Thymus (tissue), 11 donors: Measurements from ENCODE around the gene CFAP74. TPM values are rescaled to one million over a fixed set of nuclear protein-coding genes. Genes with fewer than 3 reads are reported as not detected.

Source experiments
- DNase-seq, 9 donors: peaks; one replicate each; pipeline ENCODE4 v3.0.0-alpha.2; 2013; ENCODE audit warnings: low spot score in 9 of 9, low read depth in 6 of 9, missing footprints in 1 of 9
- H3K27ac ChIP-seq, 2 donors: one replicate each; pipeline ENCODE4 v1.5.1; 2013; ENCODE audit warnings: control low read depth in 1 of 2, low read depth in 1 of 2, low read length in 1 of 2, mild to moderate bottlenecking in 1 of 2, moderate library complexity in 1 of 2
- H3K27me3 ChIP-seq, 2 donors: one replicate each; pipeline ENCODE4 v1.5.1; 2013; ENCODE audit warnings: low read length in 1 of 2; ENCODE audit not compliant: control insufficient read depth in 2 of 2, insufficient read depth in 1 of 2
- H3K36me3 ChIP-seq, 2 donors: one replicate each; pipeline ENCODE4 v1.5.1; 2013; ENCODE audit warnings: low read length in 1 of 2, mild to moderate bottlenecking in 1 of 2, moderate library complexity in 1 of 2; ENCODE audit not compliant: control insufficient read depth in 2 of 2, insufficient read depth in 2 of 2
- H3K4me1 ChIP-seq, 2 donors: one replicate each; pipeline ENCODE4 v1.5.1; 2013; ENCODE audit warnings: low read length in 2 of 2; ENCODE audit not compliant: control insufficient read depth in 2 of 2, insufficient read depth in 2 of 2
- H3K4me3 ChIP-seq, 2 donors: one replicate each; pipeline ENCODE4 v1.5.1; 2013; ENCODE audit warnings: low read length in 2 of 2, control low read depth in 1 of 2, mild to moderate bottlenecking in 1 of 2
- H3K9me3 ChIP-seq, 2 donors: one replicate each; pipeline ENCODE4 v1.5.1; 2013; ENCODE audit warnings: low read length in 1 of 2, mild to moderate bottlenecking in 1 of 2; ENCODE audit not compliant: control insufficient read depth in 2 of 2, insufficient read depth in 1 of 2
- WGBS: extraction: QIAGEN DNeasy Blood & Tissue Kit; methylation state at CpG from one replicate; pipeline ENCODE4 v1.1.7; 2013; 5-methylcytosine and 5-hydroxymethylcytosine counted together
- polyA plus RNA-seq: library from polyadenylated mRNA; stranded (reverse); fragments of 200-250 nt; gene quantifications from one replicate; pipeline ENCODE4 v1.2.3, GENCODE V29; 2013
- total RNA-seq: library from RNA; stranded (reverse); fragments of 120-200 nt; gene quantifications from one replicate; pipeline ENCODE4 v1.2.4, GENCODE V29; 2013
- donor health status: healthy.

CFAP74 gene
- total and polyA plus RNA-seq, 2 donors: 0.09 to 0.16 TPM

- WGBS: 88% methylated on average over 14 of the region's 14 CpGs
- no peaks in the 10 kb centered on the region for H3K4me1 ChIP-seq
- no peak overlapping the region for H3K4me3 ChIP-seq
- H3K27me3 ChIP-seq: peaks cover 0 to 21% of the 10 kb centered on the region in 2 donors
- H3K9me3 ChIP-seq: peaks cover 0 to 5% of the 10 kb centered on the region in 2 donors
- no peak overlapping the region for H3K27ac ChIP-seq
- H3K36me3 ChIP-seq: no peaks in the 10 kb centered on the region
- DNase-seq: no peak
These were observed 47.9 kb downstream of the CFAP74 start for GRCh38 chr1:1955621-1956094.

GRCh38 chr1:1954831-1955441, 48.6 kb downstream of the CFAP74 start:
- no peaks in the 10 kb centered on the region for H3K36me3 ChIP-seq
- DNase-seq: no peak
- 77% methylated on average over 46 of the region's 46 CpGs for WGBS
- H3K27me3 ChIP-seq: peaks cover 0 to 14% of the 10 kb centered on the region in 2 donors
- H3K4me3 ChIP-seq: no peak overlapping the region
- no peaks in the 10 kb centered on the region for H3K4me1 ChIP-seq
- peaks cover 0 to 5% of the 10 kb centered on the region in 2 donors for H3K9me3 ChIP-seq
- no peak overlapping the region for H3K27ac ChIP-seq

- Histone ChIP-seq H3K27me3 (peaks cover 0 to 7% of the 10 kb centered on the region in 2 donors), H3K4me1 (no peaks in the 10 kb centered on the region), H3K27ac (no peak overlapping the region), H3K9me3 (peaks cover 0 to 5% of the 10 kb centered on the region in 2 donors), H3K36me3 (no peaks in the 10 kb centered on the region), H3K4me3 (no peak overlapping the region)
- 94% methylated on average over 9 of the region's 9 CpGs for WGBS
- no peak for DNase-seq
These were observed 49.6 kb downstream of the CFAP74 start for GRCh38 chr1:1954015-1954414.

- 91% methylated on average over 5 of the region's 5 CpGs for WGBS
- Histone ChIP-seq H3K4me3 (no peak overlapping the region), H3K27me3 (peaks cover 0 to 2% of the 10 kb centered on the region in 2 donors), H3K4me1 (no peaks in the 10 kb centered on the region), H3K9me3 (peaks cover 0 to 5% of the 10 kb centered on the region in 2 donors), H3K27ac (no peak overlapping the region), H3K36me3 (no peaks in the 10 kb centered on the region)
- DNase-seq: no peak
These were observed 52.6 kb downstream of the CFAP74 start for GRCh38 chr1:1950940-1951339.

- Histone ChIP-seq H3K4me1 (no peaks in the 10 kb centered on the region), H3K9me3 (no peaks in the 10 kb centered on the region), H3K4me3 (no peak overlapping the region), H3K36me3 (no peaks in the 10 kb centered on the region), H3K27me3 (peaks cover 0 to 5% of the 10 kb centered on the region in 2 donors), H3K27ac (no peak overlapping the region)
- WGBS: 48% methylated on average over 1 of the region's 1 CpG
- DNase-seq: no peak
These were observed 54.8 kb downstream of the CFAP74 start for GRCh38 chr1:1948783-1949182.

GRCh38 chr1:1947493-1947892, 56.1 kb downstream of the CFAP74 start:
- Histone ChIP-seq H3K4me3 (no peak overlapping the region), H3K36me3 (no peaks in the 10 kb centered on the region), H3K4me1 (no peaks in the 10 kb centered on the region), H3K9me3 (no peaks in the 10 kb centered on the region), H3K27me3 (peaks cover 0 to 9% of the 10 kb centered on the region in 2 donors), H3K27ac (no peak overlapping the region)
- DNase-seq: no peak
- WGBS: 81% methylated on average over 14 of the region's 14 CpGs

- no peak for DNase-seq
- Histone ChIP-seq H3K27ac (no peak overlapping the region), H3K27me3 (peaks cover 0 to 9% of the 10 kb centered on the region in 2 donors), H3K36me3 (no peaks in the 10 kb centered on the region), H3K4me3 (no peak overlapping the region), H3K4me1 (no peaks in the 10 kb centered on the region), H3K9me3 (no peaks in the 10 kb centered on the region)
- 90% methylated on average over 11 of the region's 11 CpGs for WGBS
These were observed 57.0 kb downstream of the CFAP74 start for GRCh38 chr1:1946540-1946939.

- H3K9me3 ChIP-seq: no peaks in the 10 kb centered on the region
- DNase-seq: no peak
- 95% methylated on average over 29 of the region's 29 CpGs for WGBS
- H3K4me1 ChIP-seq: no peaks in the 10 kb centered on the region
- no peak overlapping the region for H3K27ac ChIP-seq
- peaks cover 0 to 9% of the 10 kb centered on the region in 2 donors for H3K27me3 ChIP-seq
- H3K36me3 ChIP-seq: no peaks in the 10 kb centered on the region
- no peak overlapping the region for H3K4me3 ChIP-seq
These were observed 57.7 kb downstream of the CFAP74 start for GRCh38 chr1:1945782-1946393.

GRCh38 chr1:1943834-1944570, 59.6 kb downstream of the CFAP74 start:
- H3K36me3 ChIP-seq: no peaks in the 10 kb centered on the region
- peaks cover 0 to 9% of the 10 kb centered on the region in 2 donors for H3K27me3 ChIP-seq
- H3K27ac ChIP-seq: no peak overlapping the region
- H3K9me3 ChIP-seq: no peaks in the 10 kb centered on the region
- H3K4me3 ChIP-seq: no peak overlapping the region
- peak in 2 of 9 donors; percentile 24 to 39 for DNase-seq
- WGBS: 33% methylated on average over 37 of the region's 37 CpGs
- no peaks in the 10 kb centered on the region for H3K4me1 ChIP-seq
